WTC11 (cell line): ENCODE data around the gene MGMT.

ENCODE experiments used
- ATF1 ChIP-seq: sonication (generic); formaldehyde crosslinking; IDR thresholded peaks from 2 replicates; pipeline ENCODE4 v1.8.1; 2023; ENCODE audit warnings: mild to moderate bottlenecking, moderate library complexity, missing genetic modification reagents
- CTCF ChIP-seq: fragments of 200-600 bp; IDR thresholded peaks from 2 replicates; pipeline ENCODE4 v1.8.0; 2022; ENCODE audit warnings: antibody characterized with exemption
- ELF4 ChIP-seq: sonication (generic); formaldehyde crosslinking; IDR thresholded peaks from 2 replicates; pipeline ENCODE4 v1.8.1; 2022; ENCODE audit warnings: low read depth, mild to moderate bottlenecking, moderate library complexity, missing genetic modification reagents
- ETV6 ChIP-seq: sonication (generic); formaldehyde crosslinking; IDR thresholded peaks from 2 replicates; pipeline ENCODE4 v1.8.1; 2022; ENCODE audit warnings: mild to moderate bottlenecking, missing genetic modification reagents
- FOXK1 ChIP-seq: sonication (generic); formaldehyde crosslinking; IDR thresholded peaks from 2 replicates; pipeline ENCODE4 v1.8.0; 2022; ENCODE audit warnings: mild to moderate bottlenecking, moderate library complexity, missing genetic modification reagents
- NFYB ChIP-seq: sonication (generic); formaldehyde crosslinking; conservative IDR thresholded peaks from 2 replicates; pipeline ENCODE4 v1.8.0; 2022; ENCODE audit warnings: low read depth, missing genetic modification reagents
- OVOL2 ChIP-seq: fragments of 250-450 bp; sonication (Bioruptor Pico); IDR thresholded peaks from 2 replicates; pipeline ENCODE4 v1.9.0; 2021; ENCODE audit warnings: mild to moderate bottlenecking, borderline replicate concordance
- PRDM15 ChIP-seq: sonication (generic); formaldehyde crosslinking; IDR thresholded peaks from 2 replicates; pipeline ENCODE4 v1.8.0; 2022; ENCODE audit warnings: missing genetic modification reagents
- USF2 ChIP-seq: sonication (generic); formaldehyde crosslinking; IDR thresholded peaks from 2 replicates; pipeline ENCODE4 v1.8.1; 2023; ENCODE audit warnings: mild to moderate bottlenecking, missing genetic modification reagents, moderate library complexity
- ZNF396 ChIP-seq: fragments of 250-450 bp; sonication (Bioruptor Pico); IDR thresholded peaks from 2 replicates; pipeline ENCODE4 v1.8.0; 2021; ENCODE audit warnings: mild to moderate bottlenecking, moderate library complexity, borderline replicate concordance
- TF ChIP-seq, protein P1 (sequence below): sonication (generic); formaldehyde crosslinking; IDR thresholded peaks from 2 replicates; pipeline ENCODE4 v1.8.0; 2022; ENCODE audit warnings: mild to moderate bottlenecking, missing genetic modification reagents
- TF ChIP-seq, protein P2 (sequence below): sonication (generic); formaldehyde crosslinking; IDR thresholded peaks from 2 replicates; pipeline ENCODE4 v1.8.1; 2022; ENCODE audit warnings: low read depth, missing genetic modification reagents, borderline replicate concordance
- TF ChIP-seq, protein P3 (sequence below): sonication (generic); formaldehyde crosslinking; IDR thresholded peaks from 2 replicates; pipeline ENCODE4 v1.8.1; 2022; ENCODE audit warnings: low read depth, mild to moderate bottlenecking, moderate library complexity, missing genetic modification reagents, borderline replicate concordance
- TF ChIP-seq, protein P4 (sequence below): sonication (generic); formaldehyde crosslinking; IDR thresholded peaks from 2 replicates; pipeline ENCODE4 v1.8.1; 2023; ENCODE audit warnings: mild to moderate bottlenecking, moderate library complexity, missing genetic modification reagents

DNA sequence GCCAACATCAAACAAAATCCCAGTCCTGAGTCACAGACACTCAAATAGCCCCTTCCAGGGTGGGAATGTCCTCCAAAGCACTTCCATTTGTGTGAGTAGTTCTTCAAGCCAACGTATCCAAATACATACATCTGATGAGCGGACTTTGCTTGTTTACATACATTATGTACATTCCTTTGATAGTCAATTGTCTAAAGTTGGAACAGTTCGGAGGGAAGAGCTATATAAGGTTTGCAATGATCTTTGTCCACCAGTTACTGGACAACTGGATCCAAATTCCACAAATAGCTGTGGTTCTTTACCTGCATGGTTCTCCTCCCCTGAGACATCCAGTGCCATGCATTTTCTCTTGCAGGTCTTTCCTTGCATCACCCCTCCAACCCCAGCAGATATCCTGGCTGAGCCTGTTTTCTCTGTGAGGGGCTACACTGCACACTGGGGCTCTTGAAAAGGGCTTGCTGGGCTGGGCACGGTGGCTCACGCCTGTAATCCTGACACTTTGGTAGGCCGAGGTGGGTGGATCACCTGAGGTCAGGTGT lies 4.7 kb upstream of the MGMT start:
- no peak for TF ChIP-seq PRDM15
- no peak for TF ChIP-seq CTCF
- no peak for TF ChIP-seq USF2 (CRISPR knock-in tag)
- TF ChIP-seq, protein P1, sequence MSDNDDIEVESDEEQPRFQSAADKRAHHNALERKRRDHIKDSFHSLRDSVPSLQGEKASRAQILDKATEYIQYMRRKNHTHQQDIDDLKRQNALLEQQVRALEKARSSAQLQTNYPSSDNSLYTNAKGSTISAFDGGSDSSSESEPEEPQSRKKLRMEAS (CRISPR knock-in tag), result no peak
- TF ChIP-seq ETV6 (CRISPR knock-in tag), result no peak
- TF ChIP-seq NFYB (CRISPR knock-in tag), result no peak
- no peak for TF ChIP-seq ATF1
- TF ChIP-seq FOXK1 (CRISPR knock-in tag), result no peak
- TF ChIP-seq, protein P2, sequence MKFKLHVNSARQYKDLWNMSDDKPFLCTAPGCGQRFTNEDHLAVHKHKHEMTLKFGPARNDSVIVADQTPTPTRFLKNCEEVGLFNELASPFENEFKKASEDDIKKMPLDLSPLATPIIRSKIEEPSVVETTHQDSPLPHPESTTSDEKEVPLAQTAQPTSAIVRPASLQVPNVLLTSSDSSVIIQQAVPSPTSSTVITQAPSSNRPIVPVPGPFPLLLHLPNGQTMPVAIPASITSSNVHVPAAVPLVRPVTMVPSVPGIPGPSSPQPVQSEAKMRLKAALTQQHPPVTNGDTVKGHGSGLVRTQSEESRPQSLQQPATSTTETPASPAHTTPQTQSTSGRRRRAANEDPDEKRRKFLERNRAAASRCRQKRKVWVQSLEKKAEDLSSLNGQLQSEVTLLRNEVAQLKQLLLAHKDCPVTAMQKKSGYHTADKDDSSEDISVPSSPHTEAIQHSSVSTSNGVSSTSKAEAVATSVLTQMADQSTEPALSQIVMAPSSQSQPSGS, result no peak
- TF ChIP-seq, protein P3, sequence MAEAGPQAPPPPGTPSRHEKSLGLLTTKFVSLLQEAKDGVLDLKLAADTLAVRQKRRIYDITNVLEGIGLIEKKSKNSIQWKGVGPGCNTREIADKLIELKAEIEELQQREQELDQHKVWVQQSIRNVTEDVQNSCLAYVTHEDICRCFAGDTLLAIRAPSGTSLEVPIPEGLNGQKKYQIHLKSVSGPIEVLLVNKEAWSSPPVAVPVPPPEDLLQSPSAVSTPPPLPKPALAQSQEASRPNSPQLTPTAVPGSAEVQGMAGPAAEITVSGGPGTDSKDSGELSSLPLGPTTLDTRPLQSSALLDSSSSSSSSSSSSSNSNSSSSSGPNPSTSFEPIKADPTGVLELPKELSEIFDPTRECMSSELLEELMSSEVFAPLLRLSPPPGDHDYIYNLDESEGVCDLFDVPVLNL, result no peak
- TF ChIP-seq, protein P4, sequence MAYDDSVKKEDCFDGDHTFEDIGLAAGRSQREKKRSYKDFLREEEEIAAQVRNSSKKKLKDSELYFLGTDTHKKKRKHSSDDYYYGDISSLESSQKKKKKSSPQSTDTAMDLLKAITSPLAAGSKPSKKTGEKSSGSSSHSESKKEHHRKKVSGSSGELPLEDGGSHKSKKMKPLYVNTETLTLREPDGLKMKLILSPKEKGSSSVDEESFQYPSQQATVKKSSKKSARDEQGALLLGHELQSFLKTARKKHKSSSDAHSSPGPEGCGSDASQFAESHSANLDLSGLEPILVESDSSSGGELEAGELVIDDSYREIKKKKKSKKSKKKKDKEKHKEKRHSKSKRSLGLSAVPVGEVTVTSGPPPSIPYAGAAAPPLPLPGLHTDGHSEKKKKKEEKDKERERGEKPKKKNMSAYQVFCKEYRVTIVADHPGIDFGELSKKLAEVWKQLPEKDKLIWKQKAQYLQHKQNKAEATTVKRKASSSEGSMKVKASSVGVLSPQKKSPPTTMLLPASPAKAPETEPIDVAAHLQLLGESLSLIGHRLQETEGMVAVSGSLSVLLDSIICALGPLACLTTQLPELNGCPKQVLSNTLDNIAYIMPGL (CRISPR knock-in tag), result no peak
- TF ChIP-seq OVOL2 (CRISPR knock-in tag), result no peak
- TF ChIP-seq ZNF396 (CRISPR knock-in tag), result no peak
- no peak for TF ChIP-seq ELF4
